HG03575 (cell line): Measurements from ENCODE around the gene CCDC187.
"Not testable (repeated sequence)": the region's sequence is repeated elsewhere in the genome, so short reads cannot be mapped to it uniquely, and the experiment has no call there.

Experiments
- ATAC-seq: cut with Tn5 transposase; IDR thresholded peaks from one replicate; pipeline ENCODE4 v1.9.1; 2021; ENCODE audit not compliant: unreplicated experiment, insufficient number of reproducible peaks, low FRiP score; ENCODE audit errors: extremely low read depth

Gene CCDC187

GRCh38 chr9:136303825-136304416, at the start of gene CCDC187:
TSS of gene CCDC187 (minus strand) at chr9:136304094. CDS start at chr9:136303830, 264 bp downstream.
- ATAC-seq, result no peak

GRCh38 chr9:136353088-136353487, 49.2 kb upstream of the CCDC187 start:
- no peak for ATAC-seq

- no peak for ATAC-seq
Measured at GRCh38 chr9:136352682-136353081, 48.8 kb upstream of the CCDC187 start.

- not testable (repeated sequence) for ATAC-seq
Measured at GRCh38 chr9:136351868-136352267, 48.0 kb upstream of the CCDC187 start.

GRCh38 chr9:136351252-136351800, 47.4 kb upstream of the CCDC187 start:
- no peak for ATAC-seq

- ATAC-seq, result no peak
Measured at GRCh38 chr9:136349546-136349945, 45.7 kb upstream of the CCDC187 start.

GRCh38 chr9:136348691-136349090, 44.8 kb upstream of the CCDC187 start:
- ATAC-seq, result no peak

- ATAC-seq, result no peak
Measured at GRCh38 chr9:136347472-136348256, 43.8 kb upstream of the CCDC187 start.

GRCh38 chr9:136346927-136347465, 43.1 kb upstream of the CCDC187 start:
- ATAC-seq, result no peak

- ATAC-seq, result no peak
Measured at GRCh38 chr9:136346157-136346481, 42.2 kb upstream of the CCDC187 start.

- no peak for ATAC-seq
Measured at GRCh38 chr9:136345281-136346156, 41.6 kb upstream of the CCDC187 start.

GRCh38 chr9:136344544-136345280, 40.8 kb upstream of the CCDC187 start:
- no peak for ATAC-seq

GRCh38 chr9:136343884-136344269, 40.0 kb upstream of the CCDC187 start:
- no peak for ATAC-seq

- no peak for ATAC-seq
Measured at GRCh38 chr9:136343121-136343883, 39.4 kb upstream of the CCDC187 start.

GRCh38 chr9:136342181-136343120, 38.6 kb upstream of the CCDC187 start:
- ATAC-seq, result no peak

GRCh38 chr9:136341769-136342168, 37.9 kb upstream of the CCDC187 start:
- no peak for ATAC-seq

- ATAC-seq, result no peak
Measured at GRCh38 chr9:136341042-136341655, 37.3 kb upstream of the CCDC187 start.
